Osteocyte (in vitro differentiated cells): ENCODE measurements around the gene RASAL2. TPM values are rescaled to one million over a fixed set of nuclear protein-coding genes. Genes with fewer than 3 reads are reported as not detected.

Experiments
- DNase-seq: peaks from one replicate; pipeline ENCODE4 v3.0.0; 2021; ENCODE audit warnings: mixed read lengths; ENCODE audit not compliant: unreplicated experiment; ENCODE audit errors: extremely low spot score
- H3K27ac Mint-ChIP-seq: one replicate; pipeline ENCODE4 v1.8.0; 2021; ENCODE audit warnings: mild to moderate bottlenecking, mixed read lengths; ENCODE audit not compliant: unreplicated experiment
- H3K27me3 Mint-ChIP-seq: one replicate; pipeline ENCODE4 v1.8.0; 2021; ENCODE audit warnings: mixed read lengths; ENCODE audit not compliant: unreplicated experiment
- H3K36me3 Mint-ChIP-seq: one replicate; pipeline ENCODE4 v1.8.0; 2021; ENCODE audit warnings: mixed read lengths; ENCODE audit not compliant: unreplicated experiment
- H3K4me1 Mint-ChIP-seq: one replicate; pipeline ENCODE4 v1.8.0; 2021; ENCODE audit warnings: mixed read lengths; ENCODE audit not compliant: unreplicated experiment
- H3K4me3 Mint-ChIP-seq: one replicate; pipeline ENCODE4 v1.8.0; 2021; ENCODE audit warnings: mild to moderate bottlenecking, moderate library complexity, mixed read lengths; ENCODE audit not compliant: unreplicated experiment
- H3K9me3 Mint-ChIP-seq: one replicate; pipeline ENCODE4 v1.8.0; 2021; ENCODE audit warnings: mixed read lengths; ENCODE audit not compliant: unreplicated experiment
- total RNA-seq: library from RNA; stranded (reverse); gene quantifications from 2 replicates; pipeline ENCODE4 v1.2.1, GENCODE V29; 2021
- TF ChIP-seq, protein P1 (sequence below): fragments of 200-600 bp; sonication (generic); IDR thresholded peaks from 2 replicates; pipeline ENCODE4 v1.5.0; 2021; ENCODE audit warnings: antibody characterized with exemption, mild to moderate bottlenecking, moderate library complexity

The RASAL2 gene
- total RNA-seq, 1 donor from 2014 or later, result 34.2 TPM

DNA sequence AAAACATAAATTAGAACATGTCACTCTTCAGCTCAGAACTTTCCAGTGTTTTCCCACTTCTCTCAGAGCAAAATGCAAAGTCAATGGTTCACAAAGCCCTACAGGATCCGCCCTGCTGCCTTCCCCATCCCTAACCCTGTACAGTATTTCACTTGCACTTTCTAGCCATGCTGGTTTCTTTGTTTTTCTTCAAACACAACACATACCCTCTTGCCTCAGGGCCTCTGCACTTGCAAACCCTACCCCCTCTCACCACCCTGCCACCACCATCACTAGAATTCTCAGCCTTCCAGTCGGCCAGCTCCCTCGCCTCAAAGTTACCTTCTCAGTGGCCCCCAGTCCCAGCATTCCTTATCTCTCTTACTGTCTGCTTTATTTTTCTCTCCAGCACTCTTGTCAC is 436.6 kb downstream of the RASAL2 start:
- Mint-ChIP-seq H3K4me1 (peaks cover 21% of the 10 kb centered on the region), H3K27ac (peak overlapping the region; percentile 60), H3K4me3 (no peak overlapping the region), H3K27me3 (no peaks in the 10 kb centered on the region), H3K36me3 (no peaks in the 10 kb centered on the region), H3K9me3 (no peaks in the 10 kb centered on the region)
- TF ChIP-seq, protein P1, sequence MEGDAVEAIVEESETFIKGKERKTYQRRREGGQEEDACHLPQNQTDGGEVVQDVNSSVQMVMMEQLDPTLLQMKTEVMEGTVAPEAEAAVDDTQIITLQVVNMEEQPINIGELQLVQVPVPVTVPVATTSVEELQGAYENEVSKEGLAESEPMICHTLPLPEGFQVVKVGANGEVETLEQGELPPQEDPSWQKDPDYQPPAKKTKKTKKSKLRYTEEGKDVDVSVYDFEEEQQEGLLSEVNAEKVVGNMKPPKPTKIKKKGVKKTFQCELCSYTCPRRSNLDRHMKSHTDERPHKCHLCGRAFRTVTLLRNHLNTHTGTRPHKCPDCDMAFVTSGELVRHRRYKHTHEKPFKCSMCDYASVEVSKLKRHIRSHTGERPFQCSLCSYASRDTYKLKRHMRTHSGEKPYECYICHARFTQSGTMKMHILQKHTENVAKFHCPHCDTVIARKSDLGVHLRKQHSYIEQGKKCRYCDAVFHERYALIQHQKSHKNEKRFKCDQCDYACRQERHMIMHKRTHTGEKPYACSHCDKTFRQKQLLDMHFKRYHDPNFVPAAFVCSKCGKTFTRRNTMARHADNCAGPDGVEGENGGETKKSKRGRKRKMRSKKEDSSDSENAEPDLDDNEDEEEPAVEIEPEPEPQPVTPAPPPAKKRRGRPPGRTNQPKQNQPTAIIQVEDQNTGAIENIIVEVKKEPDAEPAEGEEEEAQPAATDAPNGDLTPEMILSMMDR, result no peak
- no peak for DNase-seq

DNA sequence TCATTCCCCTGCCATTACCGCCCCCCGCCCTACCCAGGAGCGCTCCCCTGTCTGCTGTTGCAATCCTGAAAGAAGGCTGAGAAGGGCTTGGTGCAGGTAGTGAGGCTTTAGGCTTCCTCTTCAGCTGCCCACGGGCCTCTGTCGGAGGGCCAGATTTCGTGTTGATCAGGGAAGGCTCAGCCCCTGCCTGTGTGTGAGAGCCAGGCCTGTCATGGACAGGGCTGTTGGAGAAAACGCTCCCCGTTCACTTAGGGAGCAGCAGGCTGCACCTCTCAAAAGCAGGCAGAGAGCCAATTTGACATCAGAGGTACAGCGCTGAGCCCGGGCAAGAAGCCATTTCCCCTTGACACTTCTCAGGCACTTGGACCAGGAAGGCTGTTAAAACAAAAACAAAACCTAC is 438.0 kb downstream of the RASAL2 start:
- Mint-ChIP-seq H3K27me3 (no peaks in the 10 kb centered on the region), H3K4me1 (peaks cover 25% of the 10 kb centered on the region), H3K36me3 (no peaks in the 10 kb centered on the region), H3K9me3 (no peaks in the 10 kb centered on the region), H3K27ac (no peak overlapping the region), H3K4me3 (no peak overlapping the region)
- no peak for DNase-seq
- TF ChIP-seq, protein P1, result no peak

DNA sequence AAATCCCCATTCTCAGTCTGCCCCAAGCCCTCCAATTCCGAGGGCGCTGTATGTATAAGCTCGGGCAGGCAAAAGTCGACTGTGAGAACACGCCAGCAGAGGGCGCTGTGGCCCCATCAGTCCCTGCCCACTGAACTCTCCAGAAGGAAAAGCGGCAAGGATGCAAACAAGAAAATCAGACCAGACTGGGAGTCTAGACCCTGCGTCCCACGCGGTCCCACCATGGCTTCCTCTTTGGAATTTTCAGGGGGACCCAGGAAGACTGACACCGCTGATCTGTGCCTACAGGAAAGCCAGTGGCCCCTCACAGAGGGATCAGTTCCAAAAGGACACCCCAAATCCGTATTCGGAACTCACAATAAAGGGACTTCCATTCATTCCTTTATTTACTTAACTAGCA is 438.5 kb downstream of the RASAL2 start:
- no peaks in the 10 kb centered on the region for H3K9me3 Mint-ChIP-seq
- TF ChIP-seq, protein P1, result peak; percentile 89
- H3K27ac Mint-ChIP-seq, result no peak overlapping the region
- peaks cover 30% of the 10 kb centered on the region for H3K4me1 Mint-ChIP-seq
- no peaks in the 10 kb centered on the region for H3K36me3 Mint-ChIP-seq
- DNase-seq, result peak; percentile 94
- no peaks in the 10 kb centered on the region for H3K27me3 Mint-ChIP-seq
- no peak overlapping the region for H3K4me3 Mint-ChIP-seq

DNA sequence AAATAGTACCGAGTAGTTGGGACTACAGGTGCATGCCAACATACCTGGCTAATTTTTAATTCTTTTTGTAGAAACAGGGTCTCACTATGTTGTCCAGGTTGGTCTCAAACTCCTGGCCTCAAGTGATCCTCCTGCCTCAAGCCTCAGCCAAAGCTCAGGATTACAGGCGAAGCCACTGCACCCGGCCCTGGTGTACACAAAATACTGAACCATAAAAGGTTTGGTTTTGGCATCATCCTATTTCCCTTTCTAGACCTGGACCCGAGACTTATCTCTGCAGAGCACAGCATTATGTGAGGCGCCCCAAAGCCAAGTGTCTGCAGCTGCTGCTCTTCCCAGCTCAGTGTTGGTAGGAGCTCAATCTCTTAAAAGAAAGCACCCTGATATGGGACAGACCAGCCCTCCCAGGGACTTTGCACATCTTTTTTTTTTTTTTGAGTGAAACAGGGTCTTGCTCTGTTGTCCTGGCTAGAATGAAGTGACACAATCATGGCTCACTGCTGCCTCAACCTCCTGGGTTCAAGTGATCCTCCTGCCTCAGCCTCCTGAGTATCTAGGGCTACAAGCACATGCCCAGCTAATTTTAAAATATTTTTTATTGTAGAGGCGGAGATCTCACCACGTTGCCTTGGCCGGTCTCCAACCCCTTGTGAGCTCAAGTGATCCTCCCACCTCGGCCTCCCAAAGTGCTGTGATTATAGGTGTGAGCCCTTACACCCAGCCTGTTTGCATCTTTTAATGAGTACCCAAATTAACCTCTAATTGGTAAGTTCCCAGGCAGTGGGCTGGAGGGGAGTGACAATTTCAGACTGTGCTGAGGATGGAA is 439.4 kb downstream of the RASAL2 start:
- Mint-ChIP-seq H3K9me3 (no peaks in the 10 kb centered on the region), H3K4me3 (no peak overlapping the region), H3K27me3 (no peaks in the 10 kb centered on the region), H3K36me3 (no peaks in the 10 kb centered on the region), H3K4me1 (peaks cover 40% of the 10 kb centered on the region), H3K27ac (no peak overlapping the region)
- TF ChIP-seq, protein P1, result no peak
- no peak for DNase-seq

Other genes starting within 250 kb of the RASAL2 start
- 0.64 and 0.76 TPM in 2 replicates for gene SEC16B, start 124.0 kb upstream of the RASAL2 start, total RNA-seq